H1 (cell line): ENCODE results near the gene INTS7. TPM values are rescaled to one million over a fixed set of nuclear protein-coding genes. Genes with fewer than 3 reads are reported as not detected.

Experiments used
- CTCF ChIA-PET: fragments of 300-600 bp; sonication (Branson Sonifier 250); formaldehyde crosslinking; loops from one replicate; lab custom pipeline; 2021; ENCODE audit not compliant: partially characterized antibody; lab: Charles Lee
- POLR2A ChIA-PET: fragments of 300-600 bp; sonication (Branson Sonifier 250); formaldehyde crosslinking; loops from one replicate; lab custom pipeline; 2021; ENCODE audit warnings: inconsistent platforms; ENCODE audit not compliant: partially characterized antibody; lab: Charles Lee
- DNase-seq, 2 experiments: peaks; one replicate each; pipeline versions ENCODE4 v3.0.0 to v3.0.0-alpha.2; 2010 to 2022; ENCODE audit warnings: low spot score in 2 of 2, low read depth in 1 of 2, mixed read lengths in 1 of 2
- FAIRE-seq: peaks from 2 replicates; lab custom pipeline; 2011; peaks lifted over from hg19 to GRCh38; lab: Jason Lieb, UNC
- H2AFZ ChIP-seq: 2 replicates; pipeline ENCODE4 v1.8.1; 2012; ENCODE audit warnings: low read length, inconsistent platforms
- H2AK5ac ChIP-seq: 2 replicates; pipeline ENCODE4 v1.6.1; 2013; ENCODE audit warnings: low read depth, low read length
- H2BK120ac ChIP-seq: replicated peaks from 2 replicates; pipeline ENCODE3; 2013; ENCODE audit warnings: low read depth, low read length, inconsistent platforms
- H2BK12ac ChIP-seq: 2 replicates; pipeline ENCODE4 v1.6.1; 2013; ENCODE audit warnings: low read depth, low read length
- H2BK15ac ChIP-seq: 2 replicates; pipeline ENCODE4 v1.6.1; 2013; ENCODE audit warnings: low read length
- H2BK20ac ChIP-seq: 2 replicates; pipeline ENCODE4 v1.6.1; 2013; ENCODE audit warnings: low read length
- H2BK5ac ChIP-seq: 2 replicates; pipeline ENCODE4 v1.6.1; 2013; ENCODE audit warnings: low read depth, low read length
- H3K14ac ChIP-seq: 2 replicates; pipeline ENCODE4 v1.6.1; 2013; ENCODE audit warnings: inconsistent platforms; ENCODE audit not compliant: insufficient read length
- H3K18ac ChIP-seq: 2 replicates; pipeline ENCODE4 v1.6.1; 2013; ENCODE audit warnings: low read length; ENCODE audit errors: extremely low read depth
- H3K23ac ChIP-seq: 2 replicates; pipeline ENCODE4 v1.6.1; 2013; ENCODE audit warnings: inconsistent platforms; ENCODE audit not compliant: insufficient read length
- H3K23me2 ChIP-seq: 2 replicates; pipeline ENCODE4 v1.6.1; 2013; ENCODE audit warnings: low read depth, low read length
- H3K27ac ChIP-seq: 2 replicates; pipeline ENCODE4 v1.6.1; 2011; ENCODE audit warnings: low read depth, low read length, inconsistent platforms
- H3K27me3 ChIP-seq, 4 experiments: replicated peaks in 1 of 4; 1 replicate in 1 of 4; 2 replicates in 3 of 4; pipeline versions ENCODE4 v1.6.1 to v1.8.1; 2011 to 2013; ENCODE audit warnings: low read length in 3 of 4, mild to moderate bottlenecking in 3 of 4, inconsistent platforms in 2 of 4, mixed read lengths in 2 of 4, moderate library complexity in 1 of 4; ENCODE audit not compliant: control insufficient read depth in 3 of 4, insufficient read depth in 3 of 4; ENCODE audit errors: extremely low read depth in 1 of 4
- H3K36me3 ChIP-seq, 4 experiments: 2 replicates each; pipeline versions ENCODE4 v1.6.1 to v1.8.1; 2011 to 2013; ENCODE audit warnings: mild to moderate bottlenecking in 4 of 4, low read length in 3 of 4, moderate library complexity in 2 of 4, control low read depth in 1 of 4, inconsistent platforms in 1 of 4; ENCODE audit not compliant: insufficient read depth in 4 of 4, control insufficient read depth in 2 of 4
- H3K4ac ChIP-seq: replicated peaks from 2 replicates; pipeline ENCODE3; 2013; ENCODE audit warnings: low read length, low read depth, mixed read lengths, inconsistent platforms; ENCODE audit not compliant: insufficient read length
- H3K4me1 ChIP-seq, 4 experiments: replicated peaks in 1 of 4; 1 replicate in 1 of 4; 2 replicates in 3 of 4; pipeline versions ENCODE4 v1.6.1 to v1.8.1; 2011 to 2013; ENCODE audit warnings: low read length in 3 of 4, inconsistent platforms in 2 of 4, mixed read lengths in 1 of 4; ENCODE audit not compliant: insufficient read depth in 4 of 4, control insufficient read depth in 3 of 4
- H3K4me2 ChIP-seq, 2 experiments: 2 replicates each; pipeline versions ENCODE4 v1.6.1 to v1.8.1; 2011 to 2013; ENCODE audit warnings: low read depth in 2 of 2, low read length in 2 of 2, control low read depth in 1 of 2, inconsistent platforms in 1 of 2, mild to moderate bottlenecking in 1 of 2; ENCODE audit not compliant: insufficient read depth in 1 of 2
- H3K4me3 ChIP-seq, 4 experiments: fragments of 200-600, 300-600 bp in 1 of 4; sonication (generic), shearing (Covaris generic), sonication (Bioruptor Twin) in 1 of 4; 2 replicates each; pipeline versions ENCODE4 v1.5.1 to v1.8.1; 2011 to 2016; ENCODE audit warnings: low read length in 4 of 4, low read depth in 3 of 4, control low read depth in 2 of 4, inconsistent platforms in 2 of 4, mild to moderate bottlenecking in 2 of 4, mixed read lengths in 1 of 4, moderate library complexity in 1 of 4; ENCODE audit not compliant: insufficient read depth in 2 of 4; ENCODE audit errors: extremely low read depth in 1 of 4
- H3K56ac ChIP-seq: replicated peaks from 2 replicates; pipeline ENCODE3; 2013; ENCODE audit warnings: low read depth, mild to moderate bottlenecking, mixed read lengths, low read length, inconsistent platforms; ENCODE audit not compliant: insufficient read length
- H3K79me1 ChIP-seq: 2 replicates; pipeline ENCODE4 v1.6.1; 2013; ENCODE audit warnings: low read depth, low read length, control low read depth
- H3K79me2 ChIP-seq, 2 experiments: 2 replicates each; pipeline versions ENCODE4 v1.6.1 to v1.8.1; 2012 to 2013; ENCODE audit warnings: low read length in 2 of 2, mild to moderate bottlenecking in 2 of 2, inconsistent platforms in 1 of 2; ENCODE audit not compliant: insufficient read depth in 2 of 2, control insufficient read depth in 1 of 2
- H3K9ac ChIP-seq, 4 experiments: replicated peaks in 1 of 4; 1 replicate in 1 of 4; 2 replicates in 3 of 4; pipeline versions ENCODE4 v1.6.1 to v1.8.1; 2011 to 2013; ENCODE audit warnings: low read depth in 3 of 4, low read length in 3 of 4, control low read depth in 2 of 4, mild to moderate bottlenecking in 2 of 4, moderate library complexity in 2 of 4, inconsistent platforms in 1 of 4; ENCODE audit errors: extremely low read depth in 1 of 4
- H3K9me3 ChIP-seq, 2 experiments: 2 replicates each; pipeline versions ENCODE4 v1.6.1 to v1.8.1; 2012 to 2013; ENCODE audit warnings: mild to moderate bottlenecking in 2 of 2, moderate library complexity in 2 of 2, control low read depth in 1 of 2, inconsistent platforms in 1 of 2, low read depth in 1 of 2, low read length in 1 of 2, mixed read lengths in 1 of 2; ENCODE audit not compliant: insufficient read depth in 2 of 2
- H4K20me1 ChIP-seq, 2 experiments: replicated peaks in 1 of 2; 2 replicates each; pipeline versions ENCODE3 to v1.8.1; 2011 to 2013; ENCODE audit warnings: inconsistent platforms in 2 of 2, low read length in 2 of 2, mild to moderate bottlenecking in 1 of 2; ENCODE audit not compliant: insufficient read depth in 2 of 2, control insufficient read depth in 1 of 2
- H4K5ac ChIP-seq: 2 replicates; pipeline ENCODE4 v1.6.1; 2013; ENCODE audit warnings: low read length, low read depth, mixed read lengths, inconsistent platforms; ENCODE audit not compliant: insufficient read length
- H4K8ac ChIP-seq: 2 replicates; pipeline ENCODE4 v1.8.0; 2013; ENCODE audit warnings: mild to moderate bottlenecking, moderate library complexity, low read length, inconsistent platforms; ENCODE audit not compliant: insufficient read depth; ENCODE audit errors: extremely low read depth
- H4K91ac ChIP-seq: replicated peaks from 2 replicates; pipeline ENCODE3; 2013; ENCODE audit warnings: low read length, mixed read lengths, inconsistent platforms; ENCODE audit not compliant: insufficient read length
- BACH1 ChIP-seq: IDR thresholded peaks from 2 replicates; pipeline ENCODE4 v1.6.1; 2012; ENCODE audit warnings: low read length, improper control_type of control experiment
- BCL11A ChIP-seq, 2 experiments: IDR thresholded peaks; one replicate each; pipeline ENCODE4 v1.6.1; 2011; ENCODE audit warnings: low read depth in 2 of 2, low read length in 2 of 2, mild to moderate bottlenecking in 2 of 2
- BRCA1 ChIP-seq: IDR thresholded peaks from 2 replicates; pipeline ENCODE4 v1.6.1; 2012; ENCODE audit warnings: low read depth, low read length, improper control_type of control experiment
- CEBPB ChIP-seq: IDR thresholded peaks from 2 replicates; pipeline ENCODE4 v1.6.1; 2012; ENCODE audit warnings: low read depth, low read length
- CHD2 ChIP-seq: IDR thresholded peaks from 2 replicates; pipeline ENCODE4 v1.6.1; 2012; ENCODE audit warnings: low read length, improper control_type of control experiment
- CTBP2 ChIP-seq: IDR thresholded peaks from 2 replicates; pipeline ENCODE4 v1.7.0; 2011; ENCODE audit warnings: borderline replicate concordance, mild to moderate bottlenecking, moderate library complexity, mixed read lengths, low read length; ENCODE audit not compliant: insufficient read depth, insufficient read length
- FOSL1 ChIP-seq: IDR thresholded peaks from 2 replicates; pipeline ENCODE4 v1.6.1; 2011; ENCODE audit warnings: mild to moderate bottlenecking, low read depth, low read length, moderate library complexity; ENCODE audit not compliant: insufficient read depth
- MAFK ChIP-seq: IDR thresholded peaks from 2 replicates; pipeline ENCODE4 v1.6.1; 2012; ENCODE audit warnings: low read depth, mild to moderate bottlenecking, improper control_type of control experiment, low read length
- POU5F1 ChIP-seq: IDR thresholded peaks from 2 replicates; pipeline ENCODE4 v1.6.1; 2011; ENCODE audit warnings: low read depth, mild to moderate bottlenecking, low read length, moderate library complexity
- RBBP5 ChIP-seq: IDR thresholded peaks from 2 replicates; pipeline ENCODE4 v1.7.1; 2012; ENCODE audit warnings: low read depth, mild to moderate bottlenecking, inconsistent platforms, low read length, moderate library complexity, borderline replicate concordance
- RFX5 ChIP-seq: IDR thresholded peaks from 2 replicates; pipeline ENCODE4 v1.6.1; 2011; ENCODE audit warnings: low read depth, low read length, improper control_type of control experiment, borderline replicate concordance
- TAF1 ChIP-seq: IDR thresholded peaks from 2 replicates; pipeline ENCODE4 v1.6.1; 2011; ENCODE audit warnings: mild to moderate bottlenecking, low read depth, low read length
- WGBS, 2 experiments: shearing (Covaris generic) in 1 of 2; methylation state at CpG; one replicate each; pipeline versions ENCODE4 v1.1.6 to v1.1.7; 2013 to 2015; ENCODE audit warnings: low lambda C conversion rate in 2 of 2, mixed read lengths in 2 of 2, inconsistent platforms in 1 of 2, low coverage in 1 of 2, missing lambda C conversion rate in 1 of 2; ENCODE audit not compliant: insufficient replicate concordance in 2 of 2, insufficient coverage in 1 of 2, insufficient read length in 1 of 2; ENCODE audit errors: extremely low coverage in 1 of 2, missing lambda C conversion rate in 1 of 2; 5-methylcytosine and 5-hydroxymethylcytosine counted together
- polyA plus RNA-seq, 7 experiments: library from polyadenylated mRNA; depleted of rRNA in 3 of 7; stranded (reverse) in 5 of 7; unstranded in 2 of 7; fragments of >200 nt in 5 of 7; fragments of 200-250 nt in 2 of 7; gene quantifications; 1 replicate in 5 of 7; 2 replicates in 1 of 7; 4 replicates in 1 of 7; pipeline versions ENCODE4 v1.2.1 to v1.2.3, GENCODE V29; 2011 to 2013; ENCODE audit warnings: missing spikeins in 2 of 7, mixed read lengths in 2 of 7
- total RNA-seq: library from RNA; stranded (reverse); fragmentation: NEBNext Ultra II Directional; extraction: Animal tissue kit (Norgen Biotek cat#: 25700); gene quantifications from 2 replicates; pipeline ENCODE4 v1.2.1, GENCODE V29; 2021

The INTS7 gene
- total and polyA plus RNA-seq, 2 of the 8 experiments (the other 6 are each of a cell fraction or from before 2014, with no cell fraction given) = 15.2 to 22.4 TPM

DNA sequence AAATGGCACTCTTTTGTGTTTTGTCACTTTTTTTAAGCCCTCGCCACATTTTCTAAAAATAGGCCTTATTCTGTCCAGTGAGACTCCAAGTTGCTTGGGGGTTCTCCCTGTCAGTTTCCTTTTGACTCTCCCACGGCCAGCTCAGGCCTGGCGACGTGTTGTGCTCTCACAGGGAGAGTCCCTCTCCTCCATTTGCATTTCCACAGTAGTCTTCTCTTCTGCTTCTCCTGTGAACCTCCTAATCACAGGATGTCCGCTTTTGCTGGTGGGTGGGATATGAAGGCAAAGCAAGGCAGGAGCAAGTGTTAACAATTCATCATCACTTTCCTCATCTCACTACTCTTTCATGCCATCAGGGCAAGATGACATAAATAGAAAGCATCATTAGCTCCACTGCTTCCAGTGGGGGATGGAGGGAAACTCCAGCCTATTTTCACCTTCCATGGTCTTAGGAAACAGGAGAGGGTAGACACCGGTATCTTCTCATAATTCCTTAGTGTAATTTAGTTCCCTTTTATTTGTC is 99.8 kb downstream of the INTS7 start:
- H3K79me2 ChIP-seq = no peaks in the 10 kb centered on the region
- H3K36me3 ChIP-seq = 0 out of 8 replicates have a peak, but pooled peaks cover 0 to 3% (median 0%) of the 10 kb centered on the region in 4 experiments
- H3K23ac ChIP-seq = no peak overlapping the region
- no peak overlapping the region for H4K5ac ChIP-seq
- H3K14ac ChIP-seq = no peak overlapping the region
- H3K18ac ChIP-seq = no peak overlapping the region
- no peak overlapping the region for H2BK20ac ChIP-seq
- ChIA-PET POLR2A (no interaction called here), CTCF (interaction anchor here (2.3 kb wide), 1 partner anchor 12 kb away, joined by 7 read pairs; no protein-coding TSS in a partner anchor)
- H2BK15ac ChIP-seq = no peak overlapping the region
- H3K9ac ChIP-seq = no peak overlapping the region
- H4K20me1 ChIP-seq = no peaks in the 10 kb centered on the region
- no peak overlapping the region for H3K4me3 ChIP-seq
- peaks cover 0 to 10% (median 0%) of the 10 kb centered on the region in 4 experiments; a peak in 3 of 7 replicates for H3K4me1 ChIP-seq
- H3K27ac ChIP-seq = no peak overlapping the region
- WGBS, 2 experiments = 80% methylated on average over 6 of the region's 6 CpGs; no CpG with 5 or more reads in 1 of the 2 experiments
- H4K91ac ChIP-seq = no peak overlapping the region
- no peak overlapping the region for H3K4me2 ChIP-seq
- no peak overlapping the region for H3K56ac ChIP-seq
- no peak overlapping the region for H2BK12ac ChIP-seq
- no peak overlapping the region for H2BK120ac ChIP-seq
- H3K79me1 ChIP-seq = no peaks in the 10 kb centered on the region
- no peak overlapping the region for H2BK5ac ChIP-seq
- no peaks in the 10 kb centered on the region for H3K9me3 ChIP-seq
- H3K4ac ChIP-seq = no peak overlapping the region
- DNase-seq = no peak
- no peak overlapping the region for H2AFZ ChIP-seq
- no peak overlapping the region for H4K8ac ChIP-seq
- no peaks in the 10 kb centered on the region for H3K27me3 ChIP-seq
- no peaks in the 10 kb centered on the region for H3K23me2 ChIP-seq
- no peak overlapping the region for H2AK5ac ChIP-seq
- no peak for FAIRE-seq
- TF ChIP-seq CEBPB (no peak), CTBP2 (no peak), RFX5 (no peak), RBBP5 (no peak), BCL11A (IDR thresholded peaks at IDR 0.05; ENCODE audit: low read depth in 2 of 2, low read length in 2 of 2) (no peak), POU5F1 (no peak), CHD2 (no peak), TAF1 (no peak), MAFK (no peak), FOSL1 (no peak), BRCA1 (no peak), BACH1 (no peak)
